Measurements from ENCODE around the gene RNF44.

Gene RNF44

DNA sequence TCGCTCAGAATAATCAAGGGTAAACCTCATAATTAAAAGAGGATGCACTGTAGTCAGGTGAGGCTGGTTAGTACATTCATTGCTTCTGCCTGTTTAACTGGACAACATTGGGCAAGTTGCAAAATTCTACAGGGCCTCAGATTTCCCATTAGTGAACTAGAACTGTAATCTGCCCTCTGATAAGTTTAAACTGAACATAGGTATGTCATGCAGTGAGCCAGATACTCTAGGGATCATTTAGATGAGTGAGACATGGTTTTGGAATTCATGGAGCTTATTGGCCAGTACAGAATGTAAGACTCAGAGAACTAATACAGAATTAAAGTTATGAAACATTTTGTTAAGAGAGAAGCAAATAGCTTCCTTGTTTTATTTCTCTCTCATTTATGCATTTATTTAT, 35.9 kb downstream of the RNF44 start:
- ATAC-seq (ENCODE audit: insufficient read depth, low read depth) (no peak), DNase-seq (no peak)
- no peak overlapping the region for H3K4me3 ChIP-seq (ENCODE audit: low read depth in 1 of 2, low read length in 2 of 2)
- H3K27ac ChIP-seq (ENCODE audit: low read length), result no peak overlapping the region
- no peak overlapping the region for H3K9ac ChIP-seq (ENCODE audit: low read depth, low read length)
- no peaks in the 10 kb centered on the region for H3K4me1 ChIP-seq (ENCODE audit: insufficient read depth, low read length)
- H3K36me3 ChIP-seq (ENCODE audit: insufficient read depth, low read length), result peaks cover 96% of the 10 kb centered on the region
- no peaks in the 10 kb centered on the region for H3K27me3 ChIP-seq (ENCODE audit: insufficient read depth, low read length, poor library complexity)
- H2AFZ ChIP-seq (ENCODE audit: low read depth, low read length), result no peak overlapping the region
- H3K4me2 ChIP-seq (ENCODE audit: insufficient read depth, low read length), result no peak overlapping the region
- H4K20me1 ChIP-seq (ENCODE audit: insufficient read depth, low read length), result no peaks in the 10 kb centered on the region
- H3K79me2 ChIP-seq (ENCODE audit: insufficient read depth, low read length), result no peaks in the 10 kb centered on the region
- no peak for TF ChIP-seq EZH2 (IDR thresholded peaks at IDR 0.05; ENCODE audit: borderline replicate concordance, low read depth, low read length, severe bottlenecking)
- TF ChIP-seq, protein P1, sequence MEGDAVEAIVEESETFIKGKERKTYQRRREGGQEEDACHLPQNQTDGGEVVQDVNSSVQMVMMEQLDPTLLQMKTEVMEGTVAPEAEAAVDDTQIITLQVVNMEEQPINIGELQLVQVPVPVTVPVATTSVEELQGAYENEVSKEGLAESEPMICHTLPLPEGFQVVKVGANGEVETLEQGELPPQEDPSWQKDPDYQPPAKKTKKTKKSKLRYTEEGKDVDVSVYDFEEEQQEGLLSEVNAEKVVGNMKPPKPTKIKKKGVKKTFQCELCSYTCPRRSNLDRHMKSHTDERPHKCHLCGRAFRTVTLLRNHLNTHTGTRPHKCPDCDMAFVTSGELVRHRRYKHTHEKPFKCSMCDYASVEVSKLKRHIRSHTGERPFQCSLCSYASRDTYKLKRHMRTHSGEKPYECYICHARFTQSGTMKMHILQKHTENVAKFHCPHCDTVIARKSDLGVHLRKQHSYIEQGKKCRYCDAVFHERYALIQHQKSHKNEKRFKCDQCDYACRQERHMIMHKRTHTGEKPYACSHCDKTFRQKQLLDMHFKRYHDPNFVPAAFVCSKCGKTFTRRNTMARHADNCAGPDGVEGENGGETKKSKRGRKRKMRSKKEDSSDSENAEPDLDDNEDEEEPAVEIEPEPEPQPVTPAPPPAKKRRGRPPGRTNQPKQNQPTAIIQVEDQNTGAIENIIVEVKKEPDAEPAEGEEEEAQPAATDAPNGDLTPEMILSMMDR (IDR thresholded peaks at IDR 0.05; ENCODE audit: borderline replicate concordance, extremely low read depth, low read length, poor library complexity, severe bottlenecking), result no peak
- no peaks in the 10 kb centered on the region for H3K9me3 ChIP-seq (ENCODE audit: insufficient read depth, low read length, severe bottlenecking)

DNA sequence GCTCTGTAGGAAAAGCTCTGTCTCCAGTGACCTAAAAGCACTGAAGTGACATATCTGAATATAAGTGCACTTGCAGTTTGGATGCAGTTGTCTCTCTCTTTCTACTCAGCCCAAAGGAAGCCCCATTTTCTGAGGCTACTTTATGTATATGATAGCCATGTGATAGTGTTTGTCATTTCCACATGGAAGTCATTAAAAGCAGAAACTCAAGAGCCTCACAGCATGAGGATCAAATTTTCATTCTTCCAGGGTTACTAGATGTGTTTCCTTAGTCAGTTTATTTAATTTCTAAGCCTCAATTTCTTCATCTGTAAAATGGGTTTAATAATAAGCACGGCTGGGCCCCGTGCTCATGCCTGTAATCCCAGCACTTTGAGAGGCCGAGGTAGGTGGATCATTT, 36.7 kb downstream of the RNF44 start:
- TF ChIP-seq, protein P1 (IDR thresholded peaks at IDR 0.05; ENCODE audit: borderline replicate concordance, extremely low read depth, low read length, poor library complexity, severe bottlenecking), result no peak
- no peak for TF ChIP-seq EZH2 (IDR thresholded peaks at IDR 0.05; ENCODE audit: borderline replicate concordance, low read depth, low read length, severe bottlenecking)
- Histone ChIP-seq H3K4me1 (ENCODE audit: insufficient read depth, low read length) (no peaks in the 10 kb centered on the region), H3K4me2 (ENCODE audit: insufficient read depth, low read length) (no peak overlapping the region), H3K79me2 (ENCODE audit: insufficient read depth, low read length) (no peaks in the 10 kb centered on the region), H4K20me1 (ENCODE audit: insufficient read depth, low read length) (no peaks in the 10 kb centered on the region), H3K27me3 (ENCODE audit: insufficient read depth, low read length, poor library complexity) (no peaks in the 10 kb centered on the region), H3K9me3 (ENCODE audit: insufficient read depth, low read length, severe bottlenecking) (no peaks in the 10 kb centered on the region), H3K4me3 (ENCODE audit: low read depth in 1 of 2, low read length in 2 of 2) (no peak overlapping the region), H3K9ac (ENCODE audit: low read depth, low read length) (no peak overlapping the region), H2AFZ (ENCODE audit: low read depth, low read length) (no peak overlapping the region), H3K36me3 (ENCODE audit: insufficient read depth, low read length) (peaks cover 96% of the 10 kb centered on the region), H3K27ac (ENCODE audit: low read length) (no peak overlapping the region)
- DNase-seq, result no peak
- ATAC-seq (ENCODE audit: insufficient read depth, low read depth), result no peak

DNA sequence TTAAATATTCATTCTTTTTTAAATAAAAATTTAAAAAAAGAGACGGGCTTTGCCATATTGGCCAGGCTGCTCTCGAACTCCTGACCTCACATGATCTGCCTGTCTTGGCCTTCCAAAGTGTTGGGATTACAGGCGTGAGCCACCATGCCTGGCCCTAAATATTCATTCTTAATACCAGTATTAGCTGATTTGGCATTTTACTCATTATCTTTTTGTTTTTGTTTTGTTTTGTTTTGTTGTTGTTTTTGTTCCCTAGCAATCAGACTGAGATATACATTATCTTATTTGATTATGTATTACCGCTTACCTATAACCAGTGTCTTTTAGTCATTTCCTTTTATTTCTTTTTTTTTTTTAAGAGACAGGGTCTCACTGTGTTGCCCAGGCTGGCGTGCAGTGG, 37.9 kb downstream of the RNF44 start:
- Histone ChIP-seq H3K4me1 (ENCODE audit: insufficient read depth, low read length) (no peaks in the 10 kb centered on the region), H3K9ac (ENCODE audit: low read depth, low read length) (no peak overlapping the region), H3K36me3 (ENCODE audit: insufficient read depth, low read length) (peaks cover 93% of the 10 kb centered on the region), H2AFZ (ENCODE audit: low read depth, low read length) (no peak overlapping the region), H3K4me2 (ENCODE audit: insufficient read depth, low read length) (no peak overlapping the region), H3K9me3 (ENCODE audit: insufficient read depth, low read length, severe bottlenecking) (no peaks in the 10 kb centered on the region), H4K20me1 (ENCODE audit: insufficient read depth, low read length) (no peaks in the 10 kb centered on the region), H3K27ac (ENCODE audit: low read length) (no peak overlapping the region), H3K79me2 (ENCODE audit: insufficient read depth, low read length) (no peaks in the 10 kb centered on the region), H3K27me3 (ENCODE audit: insufficient read depth, low read length, poor library complexity) (no peaks in the 10 kb centered on the region), H3K4me3 (ENCODE audit: low read depth in 1 of 2, low read length in 2 of 2) (no peak overlapping the region)
- no peak for DNase-seq
- TF ChIP-seq, protein P1 (IDR thresholded peaks at IDR 0.05; ENCODE audit: borderline replicate concordance, extremely low read depth, low read length, poor library complexity, severe bottlenecking), result no peak
- TF ChIP-seq EZH2 (IDR thresholded peaks at IDR 0.05; ENCODE audit: borderline replicate concordance, low read depth, low read length, severe bottlenecking), result no peak
- no peak for ATAC-seq (ENCODE audit: insufficient read depth, low read depth)

DNA sequence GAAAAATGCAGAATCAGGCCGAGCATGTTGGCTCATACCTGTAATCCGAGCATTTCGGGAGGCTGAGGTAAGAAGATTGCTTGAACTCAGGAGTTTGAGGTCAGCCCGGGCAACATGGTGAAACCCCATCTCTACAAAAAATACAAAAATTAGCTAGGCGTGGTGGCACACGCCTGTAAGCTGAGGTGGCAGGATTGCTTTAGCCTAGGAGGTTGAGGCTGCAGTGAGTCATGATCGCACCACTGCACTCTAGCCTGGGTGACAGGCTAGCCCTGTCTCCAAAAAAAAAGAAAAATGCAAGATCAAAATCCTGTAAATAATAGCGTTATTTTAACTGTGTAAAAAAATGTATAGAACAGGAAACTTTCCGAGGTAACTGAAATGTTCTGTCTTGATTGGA, 39.4 kb downstream of the RNF44 start:
- H3K27ac ChIP-seq (ENCODE audit: low read length), result no peak overlapping the region
- peaks cover 93% of the 10 kb centered on the region for H3K36me3 ChIP-seq (ENCODE audit: insufficient read depth, low read length)
- no peak overlapping the region for H3K4me2 ChIP-seq (ENCODE audit: insufficient read depth, low read length)
- no peaks in the 10 kb centered on the region for H3K79me2 ChIP-seq (ENCODE audit: insufficient read depth, low read length)
- TF ChIP-seq, protein P1 (IDR thresholded peaks at IDR 0.05; ENCODE audit: borderline replicate concordance, extremely low read depth, low read length, poor library complexity, severe bottlenecking), result no peak
- no peak for TF ChIP-seq EZH2 (IDR thresholded peaks at IDR 0.05; ENCODE audit: borderline replicate concordance, low read depth, low read length, severe bottlenecking)
- no peak overlapping the region for H3K4me3 ChIP-seq (ENCODE audit: low read depth in 1 of 2, low read length in 2 of 2)
- H3K9me3 ChIP-seq (ENCODE audit: insufficient read depth, low read length, severe bottlenecking), result no peaks in the 10 kb centered on the region
- ATAC-seq (ENCODE audit: insufficient read depth, low read depth) (no peak), DNase-seq (no peak)
- no peak overlapping the region for H3K9ac ChIP-seq (ENCODE audit: low read depth, low read length)
- H2AFZ ChIP-seq (ENCODE audit: low read depth, low read length), result no peak overlapping the region
- no peaks in the 10 kb centered on the region for H4K20me1 ChIP-seq (ENCODE audit: insufficient read depth, low read length)
- no peaks in the 10 kb centered on the region for H3K27me3 ChIP-seq (ENCODE audit: insufficient read depth, low read length, poor library complexity)
- no peaks in the 10 kb centered on the region for H3K4me1 ChIP-seq (ENCODE audit: insufficient read depth, low read length)
